ENCODE results near the gene CHAF1A. TPM values are rescaled to one million over a fixed set of nuclear protein-coding genes. Genes with fewer than 3 reads are reported as not detected.
A peak's percentile ranks its signal among the peaks of the same experiment; 100 is the strongest.

The CHAF1A gene
- total RNA-seq, 4 donors from 2014 or later: 4.9 to 18.6 (median 8.1) TPM

- Histone ChIP-seq H3K36me3 (peaks cover 0 to 84% (median 2%) of the 10 kb centered on the region in 3 donors), H3K9me3 (no peaks in the 10 kb centered on the region), H3K27me3 (no peaks in the 10 kb centered on the region), H3K27ac (no peak overlapping the region), H3K4me3 (no peak overlapping the region), H3K4me1 (peaks cover 0 to 18% (median 0%) of the 10 kb centered on the region in 4 donors)
- TF ChIP-seq CTCF (IDR thresholded peaks at IDR 0.05) (no peak), EP300 (IDR thresholded peaks at IDR 0.05) (no peak), POLR2A (IDR thresholded peaks at IDR 0.05) (no peak)
- DNase-seq (ENCODE audit: low spot score in 2 of 2): no peak
- WGBS, 2 donors: 53 to 68% methylated on average over 18 to 20 of the region's 23 CpGs
Observed at GRCh38 chr19:4357095-4357797, 45.2 kb upstream of the CHAF1A start.

- Histone ChIP-seq H3K4me3 (no peak overlapping the region), H3K27me3 (no peaks in the 10 kb centered on the region), H3K27ac (no peak overlapping the region), H3K4me1 (peaks cover 0 to 18% (median 0%) of the 10 kb centered on the region in 4 donors), H3K9me3 (no peaks in the 10 kb centered on the region), H3K36me3 (peaks cover 0 to 91% (median 2%) of the 10 kb centered on the region in 3 donors)
- no peak for DNase-seq (ENCODE audit: low spot score in 2 of 2)
- 84 to 92% methylated on average over 11 to 16 of the region's 16 CpGs for whole genome bisulfite sequencing, 2 donors
- TF ChIP-seq POLR2A (IDR thresholded peaks at IDR 0.05) (no peak), EP300 (IDR thresholded peaks at IDR 0.05) (no peak), CTCF (IDR thresholded peaks at IDR 0.05) (no peak)
Observed at GRCh38 chr19:4357921-4358326, 44.5 kb upstream of the CHAF1A start.

- H3K4me1 ChIP-seq: peaks cover 0 to 18% (median 0%) of the 10 kb centered on the region in 4 donors
- no peak for DNase-seq (ENCODE audit: low spot score in 2 of 2)
- no peak for TF ChIP-seq POLR2A (IDR thresholded peaks at IDR 0.05)
- TF ChIP-seq EP300 (IDR thresholded peaks at IDR 0.05): no peak
- no peak for TF ChIP-seq CTCF (IDR thresholded peaks at IDR 0.05)
- WGBS, 2 donors: 86 to 92% methylated on average over 16 to 24 of the region's 25 CpGs
- no peaks in the 10 kb centered on the region for H3K27me3 ChIP-seq
- H3K36me3 ChIP-seq: peaks cover 5 to 99% (median 7%) of the 10 kb centered on the region in 3 donors
- peak overlapping the region in 1 of 4 donors; percentile 44 for H3K27ac ChIP-seq
- no peak overlapping the region for H3K4me3 ChIP-seq
- no peaks in the 10 kb centered on the region for H3K9me3 ChIP-seq
Observed at GRCh38 chr19:4358709-4359626, 43.5 kb upstream of the CHAF1A start.

- Histone ChIP-seq H3K4me1 (peaks cover 0 to 18% (median 0%) of the 10 kb centered on the region in 4 donors), H3K27me3 (no peaks in the 10 kb centered on the region), H3K36me3 (peaks cover 5 to 99% (median 7%) of the 10 kb centered on the region in 3 donors), H3K9me3 (no peaks in the 10 kb centered on the region), H3K27ac (peak overlapping the region in 1 of 4 donors; percentile 44), H3K4me3 (no peak overlapping the region)
- WGBS, 2 donors: 60 to 72% methylated on average over 7 of the region's 13 CpGs
- TF ChIP-seq POLR2A (IDR thresholded peaks at IDR 0.05) (no peak), EP300 (IDR thresholded peaks at IDR 0.05) (no peak), CTCF (IDR thresholded peaks at IDR 0.05) (no peak)
- no peak for DNase-seq (ENCODE audit: low spot score in 2 of 2)
Observed at GRCh38 chr19:4359627-4360000, 42.8 kb upstream of the CHAF1A start.

Data from tibial nerve (tissue), 4 donors.